Measurements from ENCODE around the gene TNS1.

GRCh38 chr2:217804338-217804737 is 198.5 kb downstream of the TNS1 start:
- TF ChIP-seq, protein P1, sequence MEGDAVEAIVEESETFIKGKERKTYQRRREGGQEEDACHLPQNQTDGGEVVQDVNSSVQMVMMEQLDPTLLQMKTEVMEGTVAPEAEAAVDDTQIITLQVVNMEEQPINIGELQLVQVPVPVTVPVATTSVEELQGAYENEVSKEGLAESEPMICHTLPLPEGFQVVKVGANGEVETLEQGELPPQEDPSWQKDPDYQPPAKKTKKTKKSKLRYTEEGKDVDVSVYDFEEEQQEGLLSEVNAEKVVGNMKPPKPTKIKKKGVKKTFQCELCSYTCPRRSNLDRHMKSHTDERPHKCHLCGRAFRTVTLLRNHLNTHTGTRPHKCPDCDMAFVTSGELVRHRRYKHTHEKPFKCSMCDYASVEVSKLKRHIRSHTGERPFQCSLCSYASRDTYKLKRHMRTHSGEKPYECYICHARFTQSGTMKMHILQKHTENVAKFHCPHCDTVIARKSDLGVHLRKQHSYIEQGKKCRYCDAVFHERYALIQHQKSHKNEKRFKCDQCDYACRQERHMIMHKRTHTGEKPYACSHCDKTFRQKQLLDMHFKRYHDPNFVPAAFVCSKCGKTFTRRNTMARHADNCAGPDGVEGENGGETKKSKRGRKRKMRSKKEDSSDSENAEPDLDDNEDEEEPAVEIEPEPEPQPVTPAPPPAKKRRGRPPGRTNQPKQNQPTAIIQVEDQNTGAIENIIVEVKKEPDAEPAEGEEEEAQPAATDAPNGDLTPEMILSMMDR (conservative IDR thresholded peaks at IDR 0.05; ENCODE audit: low read depth, low read length): no peak
- TF ChIP-seq EZH2 (IDR thresholded peaks at IDR 0.05; ENCODE audit: low read length, unreplicated experiment): no peak
